Upper lobe of left lung (tissue), 6 donors: Measurements from ENCODE around the gene NFRKB. TPM values are rescaled to one million over a fixed set of nuclear protein-coding genes. Genes with fewer than 3 reads are reported as not detected.

Experiments used
- ATAC-seq, 2 donors: fragments of 200-7000 bp; cut with Tn5 transposase; one replicate each; pipeline ENCODE4 v1.9.1; 2022; ENCODE audit warnings: mild to moderate bottlenecking in 2 of 2, moderate library complexity in 2 of 2; ENCODE audit not compliant: low FRiP score in 2 of 2
- DNase-seq, 2 donors: peaks; one replicate each; pipeline ENCODE4 v3.0.0-alpha.2; 2019 to 2020
- H3K27ac ChIP-seq, 4 donors: fragments of 200-600 bp; sonication (generic); one replicate each; pipeline ENCODE4 v1.5.1; 2016 to 2019
- H3K27me3 ChIP-seq, 4 donors: fragments of 200-600 bp; sonication (generic); one replicate each; pipeline ENCODE4 v1.5.1; 2017 to 2019
- H3K36me3 ChIP-seq, 4 donors: fragments of 200-600 bp; sonication (generic); one replicate each; pipeline ENCODE4 v1.5.1; 2016 to 2019
- H3K4me1 ChIP-seq, 4 donors: fragments of 200-600 bp; sonication (generic); one replicate each; pipeline ENCODE4 v1.5.1; 2018 to 2019
- H3K4me3 ChIP-seq, 4 donors: fragments of 200-600 bp; sonication (generic); one replicate each; pipeline ENCODE4 v1.5.1; 2017 to 2019; ENCODE audit warnings: mild to moderate bottlenecking in 2 of 4, moderate library complexity in 1 of 4
- H3K9me3 ChIP-seq, 4 donors: fragments of 200-600 bp; sonication (generic); one replicate each; pipeline ENCODE4 v1.5.1; 2018 to 2019
- CTCF ChIP-seq, 6 experiments: fragments of 450-650 bp in 4 of 6; fragments of 200-600 bp in 2 of 6; sonication (generic) in 2 of 6; IDR thresholded peaks; one replicate each; pipeline ENCODE4 v1.5.1; 2016 to 2019; ENCODE audit warnings: antibody characterized with exemption in 6 of 6
- EP300 ChIP-seq, 4 donors: sonication (generic); formaldehyde crosslinking; IDR thresholded peaks; one replicate each; pipeline ENCODE4 v1.5.1; 2017; ENCODE audit warnings: antibody characterized with exemption in 4 of 4, control low read depth in 2 of 4
- POLR2A ChIP-seq, 4 donors: fragments of 450-650 bp; IDR thresholded peaks; one replicate each; pipeline ENCODE4 v1.5.1; 2016 to 2017; ENCODE audit warnings: antibody characterized with exemption in 4 of 4, mild to moderate bottlenecking in 2 of 4
- POLR2AphosphoS5 ChIP-seq, 2 donors: sonication (generic); formaldehyde crosslinking; IDR thresholded peaks; one replicate each; pipeline ENCODE4 v1.5.1; 2017; ENCODE audit warnings: antibody characterized with exemption in 2 of 2
- WGBS, 2 donors: methylation state at CpG; one replicate each; pipeline ENCODE4 v1.1.5; 2017 to 2018; 5-methylcytosine and 5-hydroxymethylcytosine counted together
- total RNA-seq, 6 donors: library from RNA; depleted of rRNA in 4 of 6; stranded (reverse); fragments of >200 nt in 4 of 6; gene quantifications; one replicate each; pipeline versions ENCODE4 v1.1.0 to v1.2.1, GENCODE V29; 2016 to 2021
- donor health status: DM: no; HTN: no; CAD: no; lungs with moderate emphysema.
- donor health status: DM: no; HTN: yes; CAD: no; lungs with severe emphysema.

Gene NFRKB
- total RNA-seq, 6 donors from 2014 or later = 22.0 to 57.6 (median 28.6) TPM

DNA sequence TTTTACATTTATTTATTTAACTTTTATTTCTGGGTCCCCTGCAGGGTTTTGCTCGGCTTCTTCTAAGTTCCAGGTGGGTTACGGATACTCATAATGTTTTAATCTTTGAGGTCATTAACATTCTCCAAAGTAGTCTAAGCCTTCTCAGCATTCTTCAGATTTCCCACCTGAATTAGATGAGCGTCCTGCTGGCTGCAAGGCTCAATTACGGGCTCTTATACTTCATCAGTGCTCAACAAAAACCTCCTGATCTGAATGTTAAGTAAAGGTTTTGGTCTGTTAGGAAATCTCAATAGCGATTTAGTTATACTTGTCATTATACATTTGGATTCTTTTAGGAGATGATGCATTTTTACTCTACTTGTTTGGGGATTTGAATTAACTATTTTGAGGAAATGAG is 27.3 kb upstream of the NFRKB start:
- H3K4me3 ChIP-seq = no peak overlapping the region
- no peak for TF ChIP-seq CTCF (IDR thresholded peaks at IDR 0.05)
- TF ChIP-seq POLR2A (IDR thresholded peaks at IDR 0.05) = no peak
- no peak for TF ChIP-seq EP300 (IDR thresholded peaks at IDR 0.05)
- TF ChIP-seq POLR2AphosphoS5 (IDR thresholded peaks at IDR 0.05) = no peak
- no peaks in the 10 kb centered on the region for H3K27me3 ChIP-seq
- no peak overlapping the region for H3K27ac ChIP-seq
- no peaks in the 10 kb centered on the region for H3K9me3 ChIP-seq
- DNase-seq (no peak), ATAC-seq (no peak)
- peaks cover 0 to 23% (median 8%) of the 10 kb centered on the region in 4 donors for H3K36me3 ChIP-seq
- WGBS, 2 donors = 96% methylated on average over 5 of the region's 5 CpGs
- no peaks in the 10 kb centered on the region for H3K4me1 ChIP-seq

DNA sequence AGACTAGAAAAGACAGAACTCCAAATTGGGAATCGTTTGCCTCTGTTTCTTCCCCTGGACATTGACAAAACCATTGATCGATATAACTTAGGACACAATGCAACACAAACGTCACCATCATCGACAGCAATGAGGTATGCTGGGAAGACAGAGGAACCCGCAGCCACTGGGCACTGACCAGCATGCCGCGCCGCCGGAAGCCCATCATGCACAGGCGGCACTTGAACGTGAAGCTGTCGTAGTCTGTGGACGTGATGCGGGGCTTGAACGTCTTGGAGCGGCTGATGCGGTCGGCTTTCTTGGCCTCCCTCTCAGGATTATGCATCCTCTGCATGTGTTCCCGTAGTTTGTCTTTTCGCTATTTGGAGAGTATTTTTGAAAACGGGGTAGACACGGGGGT is 23.0 kb upstream of the NFRKB start:
- Histone ChIP-seq H3K27me3 (no peaks in the 10 kb centered on the region), H3K4me3 (no peak overlapping the region), H3K4me1 (no peaks in the 10 kb centered on the region), H3K36me3 (peaks cover 10 to 48% (median 24%) of the 10 kb centered on the region in 4 donors), H3K9me3 (no peaks in the 10 kb centered on the region), H3K27ac (no peak overlapping the region)
- DNase-seq = peak in 1 of 2 donors; percentile 59
- 94 to 97% methylated on average over 22 of the region's 22 CpGs for WGBS, 2 donors
- ATAC-seq = no peak
- no peak for TF ChIP-seq CTCF (IDR thresholded peaks at IDR 0.05)
- no peak for TF ChIP-seq POLR2A (IDR thresholded peaks at IDR 0.05)
- TF ChIP-seq POLR2AphosphoS5 (IDR thresholded peaks at IDR 0.05) = no peak
- TF ChIP-seq EP300 (IDR thresholded peaks at IDR 0.05) = no peak

DNA sequence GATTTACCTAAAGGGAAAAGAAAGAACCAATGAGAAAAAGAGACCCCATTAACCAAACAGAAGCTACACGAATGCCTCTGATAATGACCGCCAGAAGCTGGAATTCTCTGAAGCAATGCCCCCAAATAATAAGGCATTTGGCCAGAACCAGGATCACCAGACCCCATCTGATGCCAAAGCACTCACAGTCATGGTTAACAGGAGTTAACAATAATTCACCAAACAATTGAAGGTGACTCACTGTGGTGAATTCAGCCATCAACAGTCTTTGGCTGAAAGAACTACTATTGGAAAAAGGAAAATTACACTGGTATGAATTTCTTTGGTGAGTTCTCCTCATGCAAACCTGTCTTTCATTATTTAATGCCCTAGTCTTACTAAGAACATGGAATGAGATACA is 21.9 kb upstream of the NFRKB start:
- ATAC-seq = no peak
- DNase-seq = no peak
- WGBS, 2 donors = 81 to 84% methylated on average over 2 of the region's 2 CpGs
- TF ChIP-seq POLR2A (IDR thresholded peaks at IDR 0.05) (no peak), EP300 (IDR thresholded peaks at IDR 0.05) (no peak), POLR2AphosphoS5 (IDR thresholded peaks at IDR 0.05) (no peak), CTCF (IDR thresholded peaks at IDR 0.05) (no peak)
- no peaks in the 10 kb centered on the region for H3K4me1 ChIP-seq
- peaks cover 10 to 45% (median 22%) of the 10 kb centered on the region in 4 donors for H3K36me3 ChIP-seq
- no peaks in the 10 kb centered on the region for H3K9me3 ChIP-seq
- H3K4me3 ChIP-seq = no peak overlapping the region
- no peaks in the 10 kb centered on the region for H3K27me3 ChIP-seq
- no peak overlapping the region for H3K27ac ChIP-seq

DNA sequence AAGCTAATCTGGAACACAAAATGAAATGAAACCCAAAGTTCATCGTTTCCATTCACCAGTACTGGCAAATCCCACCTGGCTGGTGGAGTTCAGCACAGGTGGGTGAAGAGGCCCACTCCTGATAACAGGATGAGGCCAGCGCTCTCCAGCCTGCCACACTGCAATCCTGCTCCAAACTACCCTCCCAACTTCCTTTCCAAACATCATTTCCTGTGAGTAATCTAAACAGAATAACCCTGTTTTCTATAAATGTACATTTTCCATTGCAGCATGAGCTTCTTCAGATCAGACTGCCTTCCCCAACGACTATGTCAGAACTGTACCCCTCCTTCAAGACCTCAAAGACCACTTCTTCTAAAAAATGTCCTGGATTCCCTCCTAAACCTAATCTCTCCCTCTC is 15.9 kb upstream of the NFRKB start:
- Histone ChIP-seq H3K4me1 (peaks cover 0 to 6% (median 0%) of the 10 kb centered on the region in 4 donors), H3K27me3 (no peaks in the 10 kb centered on the region), H3K36me3 (peaks cover 10 to 49% (median 24%) of the 10 kb centered on the region in 4 donors), H3K27ac (peak overlapping the region in 1 of 4 donors; percentile 46), H3K9me3 (no peaks in the 10 kb centered on the region), H3K4me3 (no peak overlapping the region)
- ATAC-seq = no peak
- 36 to 45% methylated on average over 3 of the region's 3 CpGs for WGBS, 2 donors
- TF ChIP-seq EP300 (IDR thresholded peaks at IDR 0.05) = no peak
- TF ChIP-seq CTCF (IDR thresholded peaks at IDR 0.05) = no peak
- no peak for TF ChIP-seq POLR2A (IDR thresholded peaks at IDR 0.05)
- TF ChIP-seq POLR2AphosphoS5 (IDR thresholded peaks at IDR 0.05) = no peak
- no peak for DNase-seq

DNA sequence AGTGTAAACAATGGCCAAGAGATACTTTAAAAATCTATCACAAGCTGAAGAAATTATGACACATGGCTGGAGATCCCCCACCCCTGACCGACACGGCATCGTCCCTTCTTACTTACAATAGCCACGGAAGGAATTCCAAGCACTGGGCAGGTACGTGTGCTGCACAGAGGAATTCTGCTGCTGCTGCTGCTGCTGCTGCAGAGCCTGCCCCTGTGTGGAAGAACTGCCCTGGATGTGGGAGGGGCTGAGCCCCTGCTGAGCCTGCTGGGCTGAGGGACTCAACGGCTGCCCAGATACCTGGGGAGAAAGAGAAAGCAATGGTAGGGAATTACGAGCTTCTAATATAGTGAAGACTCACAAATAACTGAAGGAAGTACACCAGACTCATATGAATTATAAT is 15.0 kb upstream of the NFRKB start:
- peaks cover 0 to 6% (median 0%) of the 10 kb centered on the region in 4 donors for H3K4me1 ChIP-seq
- H3K9me3 ChIP-seq = no peaks in the 10 kb centered on the region
- ATAC-seq (no peak), DNase-seq (no peak)
- H3K4me3 ChIP-seq = no peak overlapping the region
- H3K36me3 ChIP-seq = peaks cover 7 to 46% (median 17%) of the 10 kb centered on the region in 4 donors
- no peak for TF ChIP-seq POLR2AphosphoS5 (IDR thresholded peaks at IDR 0.05)
- TF ChIP-seq CTCF (IDR thresholded peaks at IDR 0.05) = no peak
- TF ChIP-seq EP300 (IDR thresholded peaks at IDR 0.05) = no peak
- no peak for TF ChIP-seq POLR2A (IDR thresholded peaks at IDR 0.05)
- H3K27me3 ChIP-seq = no peaks in the 10 kb centered on the region
- 89 to 93% methylated on average over 7 of the region's 7 CpGs for WGBS, 2 donors
- no peak overlapping the region for H3K27ac ChIP-seq
